H1 (cell line): ENCODE results near the gene LAMB3. TPM values are rescaled to one million over a fixed set of nuclear protein-coding genes. Genes with fewer than 3 reads are reported as not detected.

Experiments
- CTCF ChIA-PET: fragments of 300-600 bp; sonication (Branson Sonifier 250); formaldehyde crosslinking; loops from one replicate; lab custom pipeline; 2021; ENCODE audit not compliant: partially characterized antibody; lab: Charles Lee
- POLR2A ChIA-PET: fragments of 300-600 bp; sonication (Branson Sonifier 250); formaldehyde crosslinking; loops from one replicate; lab custom pipeline; 2021; ENCODE audit warnings: inconsistent platforms; ENCODE audit not compliant: partially characterized antibody; lab: Charles Lee
- DNase-seq, 2 experiments: peaks; one replicate each; pipeline versions ENCODE4 v3.0.0 to v3.0.0-alpha.2; 2010 to 2022; ENCODE audit warnings: low spot score in 2 of 2, low read depth in 1 of 2, mixed read lengths in 1 of 2
- FAIRE-seq: peaks from 2 replicates; lab custom pipeline; 2011; peaks lifted over from hg19 to GRCh38; lab: Jason Lieb, UNC
- H2AFZ ChIP-seq: 2 replicates; pipeline ENCODE4 v1.8.1; 2012; ENCODE audit warnings: low read length, inconsistent platforms
- H2AK5ac ChIP-seq: 2 replicates; pipeline ENCODE4 v1.6.1; 2013; ENCODE audit warnings: low read depth, low read length
- H2BK120ac ChIP-seq: replicated peaks from 2 replicates; pipeline ENCODE3; 2013; ENCODE audit warnings: low read depth, low read length, inconsistent platforms
- H2BK12ac ChIP-seq: 2 replicates; pipeline ENCODE4 v1.6.1; 2013; ENCODE audit warnings: low read depth, low read length
- H2BK15ac ChIP-seq: 2 replicates; pipeline ENCODE4 v1.6.1; 2013; ENCODE audit warnings: low read length
- H2BK20ac ChIP-seq: 2 replicates; pipeline ENCODE4 v1.6.1; 2013; ENCODE audit warnings: low read length
- H2BK5ac ChIP-seq: 2 replicates; pipeline ENCODE4 v1.6.1; 2013; ENCODE audit warnings: low read depth, low read length
- H3K14ac ChIP-seq: 2 replicates; pipeline ENCODE4 v1.6.1; 2013; ENCODE audit warnings: inconsistent platforms; ENCODE audit not compliant: insufficient read length
- H3K18ac ChIP-seq: 2 replicates; pipeline ENCODE4 v1.6.1; 2013; ENCODE audit warnings: low read length; ENCODE audit errors: extremely low read depth
- H3K23ac ChIP-seq: 2 replicates; pipeline ENCODE4 v1.6.1; 2013; ENCODE audit warnings: inconsistent platforms; ENCODE audit not compliant: insufficient read length
- H3K23me2 ChIP-seq: 2 replicates; pipeline ENCODE4 v1.6.1; 2013; ENCODE audit warnings: low read depth, low read length
- H3K27ac ChIP-seq: 2 replicates; pipeline ENCODE4 v1.6.1; 2011; ENCODE audit warnings: low read depth, low read length, inconsistent platforms
- H3K27me3 ChIP-seq, 4 experiments: replicated peaks in 1 of 4; 1 replicate in 1 of 4; 2 replicates in 3 of 4; pipeline versions ENCODE4 v1.6.1 to v1.8.1; 2011 to 2013; ENCODE audit warnings: low read length in 3 of 4, mild to moderate bottlenecking in 3 of 4, inconsistent platforms in 2 of 4, mixed read lengths in 2 of 4, moderate library complexity in 1 of 4; ENCODE audit not compliant: control insufficient read depth in 3 of 4, insufficient read depth in 3 of 4; ENCODE audit errors: extremely low read depth in 1 of 4
- H3K36me3 ChIP-seq, 4 experiments: 2 replicates each; pipeline versions ENCODE4 v1.6.1 to v1.8.1; 2011 to 2013; ENCODE audit warnings: mild to moderate bottlenecking in 4 of 4, low read length in 3 of 4, moderate library complexity in 2 of 4, control low read depth in 1 of 4, inconsistent platforms in 1 of 4; ENCODE audit not compliant: insufficient read depth in 4 of 4, control insufficient read depth in 2 of 4
- H3K4ac ChIP-seq: replicated peaks from 2 replicates; pipeline ENCODE3; 2013; ENCODE audit warnings: low read length, low read depth, mixed read lengths, inconsistent platforms; ENCODE audit not compliant: insufficient read length
- H3K4me1 ChIP-seq, 4 experiments: replicated peaks in 1 of 4; 1 replicate in 1 of 4; 2 replicates in 3 of 4; pipeline versions ENCODE4 v1.6.1 to v1.8.1; 2011 to 2013; ENCODE audit warnings: low read length in 3 of 4, inconsistent platforms in 2 of 4, mixed read lengths in 1 of 4; ENCODE audit not compliant: insufficient read depth in 4 of 4, control insufficient read depth in 3 of 4
- H3K4me2 ChIP-seq, 2 experiments: 2 replicates each; pipeline versions ENCODE4 v1.6.1 to v1.8.1; 2011 to 2013; ENCODE audit warnings: low read depth in 2 of 2, low read length in 2 of 2, control low read depth in 1 of 2, inconsistent platforms in 1 of 2, mild to moderate bottlenecking in 1 of 2; ENCODE audit not compliant: insufficient read depth in 1 of 2
- H3K4me3 ChIP-seq, 4 experiments: fragments of 200-600, 300-600 bp in 1 of 4; sonication (generic), shearing (Covaris generic), sonication (Bioruptor Twin) in 1 of 4; 2 replicates each; pipeline versions ENCODE4 v1.5.1 to v1.8.1; 2011 to 2016; ENCODE audit warnings: low read length in 4 of 4, low read depth in 3 of 4, control low read depth in 2 of 4, inconsistent platforms in 2 of 4, mild to moderate bottlenecking in 2 of 4, mixed read lengths in 1 of 4, moderate library complexity in 1 of 4; ENCODE audit not compliant: insufficient read depth in 2 of 4; ENCODE audit errors: extremely low read depth in 1 of 4
- H3K56ac ChIP-seq: replicated peaks from 2 replicates; pipeline ENCODE3; 2013; ENCODE audit warnings: low read depth, mild to moderate bottlenecking, mixed read lengths, low read length, inconsistent platforms; ENCODE audit not compliant: insufficient read length
- H3K79me1 ChIP-seq: 2 replicates; pipeline ENCODE4 v1.6.1; 2013; ENCODE audit warnings: low read depth, low read length, control low read depth
- H3K79me2 ChIP-seq, 2 experiments: 2 replicates each; pipeline versions ENCODE4 v1.6.1 to v1.8.1; 2012 to 2013; ENCODE audit warnings: low read length in 2 of 2, mild to moderate bottlenecking in 2 of 2, inconsistent platforms in 1 of 2; ENCODE audit not compliant: insufficient read depth in 2 of 2, control insufficient read depth in 1 of 2
- H3K9ac ChIP-seq, 4 experiments: replicated peaks in 1 of 4; 1 replicate in 1 of 4; 2 replicates in 3 of 4; pipeline versions ENCODE4 v1.6.1 to v1.8.1; 2011 to 2013; ENCODE audit warnings: low read depth in 3 of 4, low read length in 3 of 4, control low read depth in 2 of 4, mild to moderate bottlenecking in 2 of 4, moderate library complexity in 2 of 4, inconsistent platforms in 1 of 4; ENCODE audit errors: extremely low read depth in 1 of 4
- H3K9me3 ChIP-seq, 2 experiments: 2 replicates each; pipeline versions ENCODE4 v1.6.1 to v1.8.1; 2012 to 2013; ENCODE audit warnings: mild to moderate bottlenecking in 2 of 2, moderate library complexity in 2 of 2, control low read depth in 1 of 2, inconsistent platforms in 1 of 2, low read depth in 1 of 2, low read length in 1 of 2, mixed read lengths in 1 of 2; ENCODE audit not compliant: insufficient read depth in 2 of 2
- H4K20me1 ChIP-seq, 2 experiments: replicated peaks in 1 of 2; 2 replicates each; pipeline versions ENCODE3 to v1.8.1; 2011 to 2013; ENCODE audit warnings: inconsistent platforms in 2 of 2, low read length in 2 of 2, mild to moderate bottlenecking in 1 of 2; ENCODE audit not compliant: insufficient read depth in 2 of 2, control insufficient read depth in 1 of 2
- H4K5ac ChIP-seq: 2 replicates; pipeline ENCODE4 v1.6.1; 2013; ENCODE audit warnings: low read length, low read depth, mixed read lengths, inconsistent platforms; ENCODE audit not compliant: insufficient read length
- H4K8ac ChIP-seq: 2 replicates; pipeline ENCODE4 v1.8.0; 2013; ENCODE audit warnings: mild to moderate bottlenecking, moderate library complexity, low read length, inconsistent platforms; ENCODE audit not compliant: insufficient read depth; ENCODE audit errors: extremely low read depth
- H4K91ac ChIP-seq: replicated peaks from 2 replicates; pipeline ENCODE3; 2013; ENCODE audit warnings: low read length, mixed read lengths, inconsistent platforms; ENCODE audit not compliant: insufficient read length
- BCL11A ChIP-seq, 2 experiments: IDR thresholded peaks; one replicate each; pipeline ENCODE4 v1.6.1; 2011; ENCODE audit warnings: low read depth in 2 of 2, low read length in 2 of 2, mild to moderate bottlenecking in 2 of 2
- CEBPB ChIP-seq: IDR thresholded peaks from 2 replicates; pipeline ENCODE4 v1.6.1; 2012; ENCODE audit warnings: low read depth, low read length
- EZH2 ChIP-seq: fragments of 200-600 bp; sonication (generic); IDR thresholded peaks from 2 replicates; pipeline ENCODE4 v1.7.1; 2012; ENCODE audit warnings: low read depth, mild to moderate bottlenecking, moderate library complexity, low read length, inconsistent platforms; ENCODE audit not compliant: severe bottlenecking
- GTF2F1 ChIP-seq: IDR thresholded peaks from 2 replicates; pipeline ENCODE4 v1.6.1; 2012; ENCODE audit warnings: low read depth, low read length, improper control_type of control experiment, borderline replicate concordance
- KDM5A ChIP-seq: fragments of 200-600 bp; IDR thresholded peaks from 2 replicates; pipeline ENCODE4 v1.7.1; 2012; ENCODE audit warnings: mild to moderate bottlenecking, low read length, inconsistent platforms, mixed read lengths
- MAFK ChIP-seq: IDR thresholded peaks from 2 replicates; pipeline ENCODE4 v1.6.1; 2012; ENCODE audit warnings: low read depth, mild to moderate bottlenecking, improper control_type of control experiment, low read length
- SAP30 ChIP-seq: fragments of 300-600 bp; sonication (generic); IDR thresholded peaks from 2 replicates; pipeline ENCODE4 v1.7.1; 2012; ENCODE audit warnings: low read length, moderate library complexity, mild to moderate bottlenecking, inconsistent platforms; ENCODE audit not compliant: insufficient read depth, insufficient replicate concordance
- SP4 ChIP-seq: IDR thresholded peaks from 2 replicates; pipeline ENCODE4 v1.6.1; 2012; ENCODE audit warnings: low read length, inconsistent platforms
- TAF1 ChIP-seq: IDR thresholded peaks from 2 replicates; pipeline ENCODE4 v1.6.1; 2011; ENCODE audit warnings: mild to moderate bottlenecking, low read depth, low read length
- TAF7 ChIP-seq: optimal IDR thresholded peaks from 2 replicates; pipeline ENCODE3; 2011; ENCODE audit warnings: low read depth, mild to moderate bottlenecking, inconsistent platforms, low read length, moderate library complexity, borderline replicate concordance
- TBP ChIP-seq: IDR thresholded peaks from 2 replicates; pipeline ENCODE4 v1.6.1; 2011; ENCODE audit warnings: low read depth, low read length, improper control_type of control experiment
- TEAD4 ChIP-seq: IDR thresholded peaks from 2 replicates; pipeline ENCODE4 v1.6.1; 2012; ENCODE audit warnings: low read depth, low read length, inconsistent platforms, mixed read lengths
- YY1 ChIP-seq: IDR thresholded peaks from 2 replicates; pipeline ENCODE4 v1.6.1; 2011; ENCODE audit warnings: low read depth, mild to moderate bottlenecking, low read length
- WGBS, 2 experiments: shearing (Covaris generic) in 1 of 2; methylation state at CpG; one replicate each; pipeline versions ENCODE4 v1.1.6 to v1.1.7; 2013 to 2015; ENCODE audit warnings: low lambda C conversion rate in 2 of 2, mixed read lengths in 2 of 2, inconsistent platforms in 1 of 2, low coverage in 1 of 2, missing lambda C conversion rate in 1 of 2; ENCODE audit not compliant: insufficient replicate concordance in 2 of 2, insufficient coverage in 1 of 2, insufficient read length in 1 of 2; ENCODE audit errors: extremely low coverage in 1 of 2, missing lambda C conversion rate in 1 of 2; 5-methylcytosine and 5-hydroxymethylcytosine counted together
- polyA plus RNA-seq, 7 experiments: library from polyadenylated mRNA; depleted of rRNA in 3 of 7; stranded (reverse) in 5 of 7; unstranded in 2 of 7; fragments of >200 nt in 5 of 7; fragments of 200-250 nt in 2 of 7; gene quantifications; 1 replicate in 5 of 7; 2 replicates in 1 of 7; 4 replicates in 1 of 7; pipeline versions ENCODE4 v1.2.1 to v1.2.3, GENCODE V29; 2011 to 2013; ENCODE audit warnings: missing spikeins in 2 of 7, mixed read lengths in 2 of 7
- total RNA-seq: library from RNA; stranded (reverse); fragmentation: NEBNext Ultra II Directional; extraction: Animal tissue kit (Norgen Biotek cat#: 25700); gene quantifications from 2 replicates; pipeline ENCODE4 v1.2.1, GENCODE V29; 2021

Gene LAMB3
- total and polyA plus RNA-seq, 2 of the 8 experiments (the other 6 are each of a cell fraction or from before 2014, with no cell fraction given), result 0.45 to 0.50 TPM

DNA sequence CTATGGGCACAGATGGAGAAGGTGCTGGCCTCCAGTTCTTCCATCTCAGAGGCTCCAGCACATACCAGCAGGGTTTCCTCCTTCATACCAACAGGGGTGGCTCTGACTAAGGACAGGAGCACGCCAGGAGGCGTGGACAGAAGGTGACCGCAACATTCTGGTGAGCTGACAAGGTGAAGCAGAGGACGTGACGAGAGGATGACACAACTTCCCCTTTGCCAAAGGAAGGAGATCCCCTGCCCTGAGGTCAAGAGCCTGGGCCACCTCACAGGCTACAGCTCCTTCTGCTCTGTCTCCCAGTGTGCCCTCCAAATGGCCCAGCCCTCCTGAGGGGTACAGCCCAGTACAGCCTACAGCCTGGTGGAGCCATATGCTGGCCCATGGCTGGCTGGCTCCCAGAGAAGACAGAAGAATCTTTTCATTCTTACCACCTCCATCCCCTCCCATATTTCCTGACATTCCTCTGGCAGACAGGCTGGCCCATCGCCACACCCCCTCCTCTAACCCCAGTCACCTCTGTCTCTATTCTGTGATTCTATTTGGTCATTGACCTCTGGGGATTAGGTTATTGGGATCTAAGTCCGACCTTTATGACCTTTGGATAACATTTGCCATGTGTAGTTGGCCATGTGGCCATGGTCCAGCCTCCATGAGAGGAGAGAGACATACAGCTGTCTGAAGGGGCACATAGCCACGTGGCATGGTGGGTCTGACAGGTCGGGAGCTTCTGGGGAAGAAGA is 5.1 kb upstream of the LAMB3 start:
- H2BK5ac ChIP-seq, result no peak overlapping the region
- no peak overlapping the region for H3K4me2 ChIP-seq
- POLR2A ChIA-PET, result no interaction called here
- H3K36me3 ChIP-seq, result no peaks in the 10 kb centered on the region
- H3K4me1 ChIP-seq, result peaks cover 0 to 13% (median 8%) of the 10 kb centered on the region in 4 experiments; a peak in 4 of 7 replicates
- no peaks in the 10 kb centered on the region for H3K9me3 ChIP-seq
- H2BK120ac ChIP-seq, result no peak overlapping the region
- no peak overlapping the region for H4K5ac ChIP-seq
- no peak overlapping the region for H3K4me3 ChIP-seq
- 0 out of 7 replicates have a peak, but pooled peaks cover 0 to 2% (median 0%) of the 10 kb centered on the region in 4 experiments for H3K27me3 ChIP-seq
- CTCF ChIA-PET, result interaction anchor here (0.6 to 2.0 kb wide), 4 partner anchors 11 to 73 kb away, joined by 3 to 15 read pairs (median 4); partner anchors contain the start of gene CAMK1G
- no peak for DNase-seq
- H3K4ac ChIP-seq, result no peak overlapping the region
- no peak overlapping the region for H3K23ac ChIP-seq
- no peaks in the 10 kb centered on the region for H3K23me2 ChIP-seq
- H3K27ac ChIP-seq, result no peak overlapping the region
- H3K14ac ChIP-seq, result no peak overlapping the region
- no peak overlapping the region for H2AFZ ChIP-seq
- H4K8ac ChIP-seq, result no peak overlapping the region
- no peaks in the 10 kb centered on the region for H3K79me2 ChIP-seq
- no peak overlapping the region for H2AK5ac ChIP-seq
- H4K20me1 ChIP-seq, result no peaks in the 10 kb centered on the region
- whole genome bisulfite sequencing, 2 experiments, result 93% methylated on average over 9 of the region's 9 CpGs; no CpG with 5 or more reads in 1 of the 2 experiments
- no peak overlapping the region for H3K9ac ChIP-seq
- no peak overlapping the region for H3K56ac ChIP-seq
- no peak overlapping the region for H2BK15ac ChIP-seq
- H4K91ac ChIP-seq, result no peak overlapping the region
- H3K79me1 ChIP-seq, result no peaks in the 10 kb centered on the region
- no peak for FAIRE-seq
- no peak overlapping the region for H2BK12ac ChIP-seq
- no peak overlapping the region for H3K18ac ChIP-seq
- no peak overlapping the region for H2BK20ac ChIP-seq
- TF ChIP-seq SP4, result no peak
- TF ChIP-seq CEBPB, result no peak
- no peak for TF ChIP-seq EZH2
- no peak for TF ChIP-seq TAF1
- no peak for TF ChIP-seq TBP
- TF ChIP-seq GTF2F1, result no peak
- TF ChIP-seq TEAD4, result no peak
- TF ChIP-seq MAFK, result no peak
- TF ChIP-seq BCL11A (IDR thresholded peaks at IDR 0.05; ENCODE audit: low read depth in 2 of 2, low read length in 2 of 2), result no peak
- no peak for TF ChIP-seq YY1
- no peak for TF ChIP-seq SAP30
- TF ChIP-seq TAF7, result no peak
- no peak for TF ChIP-seq KDM5A
